WTC11 (cell line): ENCODE measurements around the gene TTLL10. TPM values are rescaled to one million over a fixed set of nuclear protein-coding genes. Genes with fewer than 3 reads are reported as not detected.

Experiments used
- ATAC-seq: fragments of 200-7000 bp; cut with Tn5 transposase; 2 replicates; pipeline ENCODE4 v1.10.0; 2021; ENCODE audit warnings: mild to moderate bottlenecking, moderate library complexity
- CTCF ChIA-PET: fragments of 300-600 bp; sonication (Branson Sonifier 250); formaldehyde crosslinking; loops from one replicate; lab custom pipeline; 2021; ENCODE audit warnings: antibody characterized with exemption; lab: Charles Lee
- POLR2A ChIA-PET: fragments of 350-600 bp; sonication (Branson Sonifier 250); formaldehyde crosslinking; loops from one replicate; lab custom pipeline; 2021; ENCODE audit warnings: antibody characterized with exemption; lab: Charles Lee
- DNase-seq: peaks from one replicate; pipeline ENCODE4 v3.0.0; 2021; ENCODE audit warnings: low spot score
- H3K27ac Mint-ChIP-seq: 2 replicates; pipeline ENCODE4 v1.8.0; 2021; ENCODE audit warnings: mixed read lengths
- H3K27me3 Mint-ChIP-seq: 2 replicates; pipeline ENCODE4 v1.8.0; 2021; ENCODE audit warnings: low read depth, mild to moderate bottlenecking, moderate library complexity, mixed read lengths
- H3K36me3 Mint-ChIP-seq: 2 replicates; pipeline ENCODE4 v1.8.0; 2021; ENCODE audit warnings: mixed read lengths
- H3K4me1 Mint-ChIP-seq: 2 replicates; pipeline ENCODE4 v1.8.0; 2022; ENCODE audit warnings: mixed read lengths
- H3K4me3 Mint-ChIP-seq: 2 replicates; pipeline ENCODE4 v1.8.0; 2021; ENCODE audit warnings: mild to moderate bottlenecking, moderate library complexity, mixed read lengths
- H3K9me3 Mint-ChIP-seq: 2 replicates; pipeline ENCODE4 v1.8.0; 2021; ENCODE audit warnings: mixed read lengths
- ATF3 ChIP-seq: sonication (generic); formaldehyde crosslinking; conservative IDR thresholded peaks from 2 replicates; pipeline ENCODE4 v1.8.1; 2022; ENCODE audit warnings: mild to moderate bottlenecking, missing genetic modification reagents
- FOXJ3 ChIP-seq: sonication (generic); formaldehyde crosslinking; IDR thresholded peaks from 2 replicates; pipeline ENCODE4 v1.9.0; 2021; ENCODE audit warnings: missing genetic modification reagents, mild to moderate bottlenecking, borderline replicate concordance
- GABPB1 ChIP-seq: sonication (generic); formaldehyde crosslinking; IDR thresholded peaks from 2 replicates; pipeline ENCODE4 v1.8.1; 2023; ENCODE audit warnings: mild to moderate bottlenecking, missing genetic modification reagents
- HMGXB4 ChIP-seq: sonication (generic); formaldehyde crosslinking; IDR thresholded peaks from 2 replicates; pipeline ENCODE4 v1.8.1; 2023; ENCODE audit warnings: mild to moderate bottlenecking, moderate library complexity, missing genetic modification reagents
- MAX ChIP-seq: sonication (generic); formaldehyde crosslinking; IDR thresholded peaks from 2 replicates; pipeline ENCODE4 v1.8.0; 2022; ENCODE audit warnings: mild to moderate bottlenecking, missing genetic modification reagents
- MXD4 ChIP-seq: fragments of 250-450 bp; sonication (Bioruptor Pico); IDR thresholded peaks from 2 replicates; pipeline ENCODE4 v1.8.0; 2021; ENCODE audit warnings: mild to moderate bottlenecking, moderate library complexity, borderline replicate concordance
- OVOL2 ChIP-seq: fragments of 250-450 bp; sonication (Bioruptor Pico); IDR thresholded peaks from 2 replicates; pipeline ENCODE4 v1.9.0; 2021; ENCODE audit warnings: mild to moderate bottlenecking, borderline replicate concordance
- PRRX2 ChIP-seq: fragments of 250-450 bp; sonication (Bioruptor Pico); IDR thresholded peaks from 2 replicates; pipeline ENCODE4 v1.8.0; 2021; ENCODE audit warnings: mild to moderate bottlenecking
- SMAD4 ChIP-seq: sonication (generic); formaldehyde crosslinking; IDR thresholded peaks from 2 replicates; pipeline ENCODE4 v1.8.0; 2022; ENCODE audit warnings: mild to moderate bottlenecking, missing genetic modification reagents
- STAT6 ChIP-seq: sonication (generic); formaldehyde crosslinking; conservative IDR thresholded peaks from 2 replicates; pipeline ENCODE4 v1.8.1; 2023; ENCODE audit warnings: mild to moderate bottlenecking, low read depth, missing genetic modification reagents, moderate library complexity
- TP53 ChIP-seq: sonication (generic); formaldehyde crosslinking; IDR thresholded peaks from 2 replicates; pipeline ENCODE4 v1.8.1; 2023; ENCODE audit warnings: mild to moderate bottlenecking, missing genetic modification reagents
- ZBTB21 ChIP-seq: sonication (generic); formaldehyde crosslinking; IDR thresholded peaks from 2 replicates; pipeline ENCODE4 v1.8.1; 2023; ENCODE audit warnings: mild to moderate bottlenecking, missing genetic modification reagents, borderline replicate concordance
- ZNF219 ChIP-seq: sonication (generic); formaldehyde crosslinking; IDR thresholded peaks from 2 replicates; pipeline ENCODE4 v1.8.0; 2023; ENCODE audit warnings: missing genetic modification reagents, mild to moderate bottlenecking, borderline replicate concordance
- ZNF281 ChIP-seq: sonication (generic); formaldehyde crosslinking; IDR thresholded peaks from 2 replicates; pipeline ENCODE4 v1.8.0; 2023; ENCODE audit warnings: mild to moderate bottlenecking, missing genetic modification reagents
- ZNF671 ChIP-seq: fragments of 250-450 bp; sonication (Bioruptor Pico); IDR thresholded peaks from 2 replicates; pipeline ENCODE4 v1.8.0; 2021; ENCODE audit warnings: mild to moderate bottlenecking
- total RNA-seq: library from RNA; stranded (reverse); gene quantifications from 3 replicates; pipeline ENCODE4 v1.2.3, GENCODE V29; 2021
- TF ChIP-seq, protein P1 (sequence below): sonication (generic); formaldehyde crosslinking; IDR thresholded peaks from 2 replicates; pipeline ENCODE4 v1.8.1; 2022; ENCODE audit warnings: missing genetic modification reagents, borderline replicate concordance
- TF ChIP-seq, protein P2 (sequence below): sonication (generic); formaldehyde crosslinking; IDR thresholded peaks from 2 replicates; pipeline ENCODE4 v1.8.0; 2023; ENCODE audit warnings: missing genetic modification reagents, mild to moderate bottlenecking, borderline replicate concordance
- TF ChIP-seq, protein P3 (sequence below): sonication (generic); formaldehyde crosslinking; IDR thresholded peaks from 2 replicates; pipeline ENCODE4 v1.8.0; 2023; ENCODE audit warnings: missing genetic modification reagents

Gene TTLL10
- total RNA-seq, 1 experiment from 2014 or later, result 1.1 TPM

DNA sequence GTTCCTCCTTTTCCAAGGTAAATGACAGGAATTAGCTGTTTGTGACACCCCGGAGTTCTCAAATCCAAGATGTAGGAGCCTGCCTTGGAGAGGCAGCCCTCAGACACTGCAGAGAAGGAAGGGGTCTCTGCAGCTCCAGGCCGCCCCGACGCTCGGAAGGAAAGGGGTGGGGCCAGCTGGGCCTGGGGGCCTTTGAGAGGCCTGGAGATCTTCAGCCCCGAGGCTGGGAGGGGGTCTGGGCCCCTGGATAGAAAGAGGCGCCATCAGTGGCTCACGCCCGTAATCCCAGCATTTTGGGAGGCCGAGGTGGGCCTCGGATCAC is 33.9 kb downstream of the TTLL10 start:
- ChIA-PET POLR2A (interaction anchor here (1.0 kb wide), 1 partner anchor 34 kb away, joined by 3 read pairs; the partner anchor contains the start of gene TTLL10), CTCF (interaction anchor here (0.6 to 3.1 kb wide), 6 partner anchors 21 to 91 kb away, joined by 3 to 17 read pairs (median 6); partner anchors contain the start of genes C1orf159, TTLL10 and UBE2J2)
- H3K27ac Mint-ChIP-seq, result no peak overlapping the region
- H3K4me3 Mint-ChIP-seq, result no peak overlapping the region
- no peak for ATAC-seq
- no peak for TF ChIP-seq TP53
- TF ChIP-seq, protein P1, sequence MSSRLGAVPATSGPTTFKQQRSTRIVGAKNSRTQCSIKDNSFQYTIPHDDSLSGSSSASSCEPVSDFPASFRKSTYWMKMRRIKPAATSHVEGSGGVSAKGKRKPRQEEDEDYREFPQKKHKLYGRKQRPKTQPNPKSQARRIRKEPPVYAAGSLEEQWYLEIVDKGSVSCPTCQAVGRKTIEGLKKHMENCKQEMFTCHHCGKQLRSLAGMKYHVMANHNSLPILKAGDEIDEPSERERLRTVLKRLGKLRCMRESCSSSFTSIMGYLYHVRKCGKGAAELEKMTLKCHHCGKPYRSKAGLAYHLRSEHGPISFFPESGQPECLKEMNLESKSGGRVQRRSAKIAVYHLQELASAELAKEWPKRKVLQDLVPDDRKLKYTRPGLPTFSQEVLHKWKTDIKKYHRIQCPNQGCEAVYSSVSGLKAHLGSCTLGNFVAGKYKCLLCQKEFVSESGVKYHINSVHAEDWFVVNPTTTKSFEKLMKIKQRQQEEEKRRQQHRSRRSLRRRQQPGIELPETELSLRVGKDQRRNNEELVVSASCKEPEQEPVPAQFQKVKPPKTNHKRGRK, result no peak
- TF ChIP-seq ZNF219 (CRISPR knock-in tag), result no peak
- no peak for TF ChIP-seq MAX (CRISPR knock-in tag)
- no peak for TF ChIP-seq ZNF671 (CRISPR knock-in tag)
- TF ChIP-seq PRRX2 (CRISPR knock-in tag), result no peak
- TF ChIP-seq, protein P2, sequence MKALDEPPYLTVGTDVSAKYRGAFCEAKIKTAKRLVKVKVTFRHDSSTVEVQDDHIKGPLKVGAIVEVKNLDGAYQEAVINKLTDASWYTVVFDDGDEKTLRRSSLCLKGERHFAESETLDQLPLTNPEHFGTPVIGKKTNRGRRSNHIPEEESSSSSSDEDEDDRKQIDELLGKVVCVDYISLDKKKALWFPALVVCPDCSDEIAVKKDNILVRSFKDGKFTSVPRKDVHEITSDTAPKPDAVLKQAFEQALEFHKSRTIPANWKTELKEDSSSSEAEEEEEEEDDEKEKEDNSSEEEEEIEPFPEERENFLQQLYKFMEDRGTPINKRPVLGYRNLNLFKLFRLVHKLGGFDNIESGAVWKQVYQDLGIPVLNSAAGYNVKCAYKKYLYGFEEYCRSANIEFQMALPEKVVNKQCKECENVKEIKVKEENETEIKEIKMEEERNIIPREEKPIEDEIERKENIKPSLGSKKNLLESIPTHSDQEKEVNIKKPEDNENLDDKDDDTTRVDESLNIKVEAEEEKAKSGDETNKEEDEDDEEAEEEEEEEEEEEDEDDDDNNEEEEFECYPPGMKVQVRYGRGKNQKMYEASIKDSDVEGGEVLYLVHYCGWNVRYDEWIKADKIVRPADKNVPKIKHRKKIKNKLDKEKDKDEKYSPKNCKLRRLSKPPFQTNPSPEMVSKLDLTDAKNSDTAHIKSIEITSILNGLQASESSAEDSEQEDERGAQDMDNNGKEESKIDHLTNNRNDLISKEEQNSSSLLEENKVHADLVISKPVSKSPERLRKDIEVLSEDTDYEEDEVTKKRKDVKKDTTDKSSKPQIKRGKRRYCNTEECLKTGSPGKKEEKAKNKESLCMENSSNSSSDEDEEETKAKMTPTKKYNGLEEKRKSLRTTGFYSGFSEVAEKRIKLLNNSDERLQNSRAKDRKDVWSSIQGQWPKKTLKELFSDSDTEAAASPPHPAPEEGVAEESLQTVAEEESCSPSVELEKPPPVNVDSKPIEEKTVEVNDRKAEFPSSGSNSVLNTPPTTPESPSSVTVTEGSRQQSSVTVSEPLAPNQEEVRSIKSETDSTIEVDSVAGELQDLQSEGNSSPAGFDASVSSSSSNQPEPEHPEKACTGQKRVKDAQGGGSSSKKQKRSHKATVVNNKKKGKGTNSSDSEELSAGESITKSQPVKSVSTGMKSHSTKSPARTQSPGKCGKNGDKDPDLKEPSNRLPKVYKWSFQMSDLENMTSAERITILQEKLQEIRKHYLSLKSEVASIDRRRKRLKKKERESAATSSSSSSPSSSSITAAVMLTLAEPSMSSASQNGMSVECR (CRISPR knock-in tag), result no peak
- no peak for TF ChIP-seq SMAD4 (CRISPR knock-in tag)
- TF ChIP-seq ATF3, result no peak
- TF ChIP-seq STAT6, result no peak
- TF ChIP-seq, all 79 proteins: peak for 0
- no peaks in the 10 kb centered on the region for H3K4me1 Mint-ChIP-seq
- no peaks in the 10 kb centered on the region for H3K9me3 Mint-ChIP-seq
- no peak for DNase-seq
- no peaks in the 10 kb centered on the region for H3K36me3 Mint-ChIP-seq
- peaks cover 4% of the 10 kb centered on the region for H3K27me3 Mint-ChIP-seq

DNA sequence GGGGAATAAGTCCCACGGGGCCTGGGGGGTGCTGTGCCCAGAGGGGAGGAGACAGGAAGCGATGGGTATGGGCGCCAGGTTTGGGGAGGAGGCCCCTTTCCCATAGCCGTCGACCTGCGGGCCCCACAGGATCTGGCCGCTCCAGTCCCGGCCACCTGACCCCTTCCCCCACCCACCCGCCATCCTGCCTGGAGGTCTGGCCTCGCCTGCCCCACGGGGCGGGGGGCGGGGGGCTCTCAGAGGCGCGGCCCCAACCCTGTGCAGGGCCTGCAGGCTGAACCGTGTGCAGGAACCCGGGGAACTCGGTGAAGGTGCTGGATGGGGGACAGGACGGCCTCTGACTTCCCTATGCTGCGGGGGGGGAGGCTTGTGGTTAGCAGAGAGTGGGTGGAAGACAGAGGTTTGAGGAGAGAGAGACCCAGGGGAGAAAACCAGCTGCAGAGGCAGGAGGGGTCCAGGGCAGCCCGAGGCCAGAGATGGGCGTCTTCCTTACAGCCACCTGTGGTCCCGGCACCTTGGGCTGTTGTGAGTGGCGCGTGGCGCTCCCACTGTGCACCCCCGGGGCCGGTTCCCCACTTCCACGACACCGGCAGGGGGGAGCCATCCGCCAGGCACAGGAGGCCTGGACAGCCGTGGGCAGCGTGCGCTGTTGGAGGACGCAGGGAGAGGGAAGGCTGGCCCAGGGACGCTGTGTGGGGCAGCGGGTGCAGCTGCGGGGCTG is 35.2 kb downstream of the TTLL10 start:
- POLR2A ChIA-PET, result no interaction called here
- no peak for DNase-seq
- Mint-ChIP-seq H3K4me1 (no peaks in the 10 kb centered on the region), H3K4me3 (no peak overlapping the region), H3K27ac (no peak overlapping the region), H3K36me3 (no peaks in the 10 kb centered on the region), H3K9me3 (no peaks in the 10 kb centered on the region), H3K27me3 (peaks cover 4% of the 10 kb centered on the region)
- no peak for ATAC-seq
- TF ChIP-seq FOXJ3 (CRISPR knock-in tag) (no peak), ZNF281 (CRISPR knock-in tag) (no peak), HMGXB4 (CRISPR knock-in tag) (no peak), MAX (CRISPR knock-in tag) (no peak), PRRX2 (CRISPR knock-in tag) (no peak), OVOL2 (no peak), GABPB1 (no peak), ZBTB21 (CRISPR knock-in tag) (no peak), MXD4 (CRISPR knock-in tag) (no peak)
- TF ChIP-seq, protein P3, sequence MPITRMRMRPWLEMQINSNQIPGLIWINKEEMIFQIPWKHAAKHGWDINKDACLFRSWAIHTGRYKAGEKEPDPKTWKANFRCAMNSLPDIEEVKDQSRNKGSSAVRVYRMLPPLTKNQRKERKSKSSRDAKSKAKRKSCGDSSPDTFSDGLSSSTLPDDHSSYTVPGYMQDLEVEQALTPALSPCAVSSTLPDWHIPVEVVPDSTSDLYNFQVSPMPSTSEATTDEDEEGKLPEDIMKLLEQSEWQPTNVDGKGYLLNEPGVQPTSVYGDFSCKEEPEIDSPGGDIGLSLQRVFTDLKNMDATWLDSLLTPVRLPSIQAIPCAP (CRISPR knock-in tag), result no peak
- CTCF ChIA-PET, result no interaction called here
